WI38 (cell line): Measurements from ENCODE around the gene VWA5B1.

Experiments used
- H3K4me3 ChIP-seq: 2 replicates; pipeline ENCODE4 v1.5.1; 2011; ENCODE audit warnings: low read depth, mild to moderate bottlenecking, control low read depth, low read length
- TF ChIP-seq, protein P1 (sequence below): IDR thresholded peaks from 2 replicates; pipeline ENCODE4 v1.5.1; 2012; ENCODE audit warnings: low read depth, mild to moderate bottlenecking, control low read depth, low read length

VWA5B1 gene

DNA sequence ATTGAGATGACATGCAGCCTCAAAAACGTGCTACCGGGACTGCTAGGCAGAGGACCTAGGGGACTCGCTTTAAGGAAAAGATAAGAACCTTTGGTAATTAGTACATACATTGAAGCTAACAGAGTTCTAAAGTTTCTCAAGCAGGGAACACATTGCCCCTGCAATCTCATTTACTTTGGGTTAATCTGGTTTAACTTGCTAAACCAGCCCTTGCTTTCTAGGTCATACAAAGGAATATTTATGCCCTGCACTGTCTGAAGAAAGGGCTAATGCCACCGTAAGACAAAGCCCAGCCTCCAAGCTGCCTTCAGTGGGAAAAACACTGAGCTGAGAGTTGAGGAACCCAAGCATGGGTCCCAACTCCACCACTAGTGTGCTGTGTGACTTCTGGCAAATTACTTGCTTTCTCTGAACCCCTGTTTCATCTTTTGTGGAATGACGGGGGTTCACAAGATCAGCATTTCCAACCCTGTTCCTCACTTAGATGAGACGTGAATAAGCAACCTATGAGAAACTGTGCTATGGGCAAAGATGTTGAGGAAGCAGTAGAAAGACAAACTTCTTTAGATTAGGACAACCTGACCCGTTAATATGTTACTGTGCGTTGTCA, 66.3 kb downstream of the VWA5B1 start:
- TF ChIP-seq, protein P1, sequence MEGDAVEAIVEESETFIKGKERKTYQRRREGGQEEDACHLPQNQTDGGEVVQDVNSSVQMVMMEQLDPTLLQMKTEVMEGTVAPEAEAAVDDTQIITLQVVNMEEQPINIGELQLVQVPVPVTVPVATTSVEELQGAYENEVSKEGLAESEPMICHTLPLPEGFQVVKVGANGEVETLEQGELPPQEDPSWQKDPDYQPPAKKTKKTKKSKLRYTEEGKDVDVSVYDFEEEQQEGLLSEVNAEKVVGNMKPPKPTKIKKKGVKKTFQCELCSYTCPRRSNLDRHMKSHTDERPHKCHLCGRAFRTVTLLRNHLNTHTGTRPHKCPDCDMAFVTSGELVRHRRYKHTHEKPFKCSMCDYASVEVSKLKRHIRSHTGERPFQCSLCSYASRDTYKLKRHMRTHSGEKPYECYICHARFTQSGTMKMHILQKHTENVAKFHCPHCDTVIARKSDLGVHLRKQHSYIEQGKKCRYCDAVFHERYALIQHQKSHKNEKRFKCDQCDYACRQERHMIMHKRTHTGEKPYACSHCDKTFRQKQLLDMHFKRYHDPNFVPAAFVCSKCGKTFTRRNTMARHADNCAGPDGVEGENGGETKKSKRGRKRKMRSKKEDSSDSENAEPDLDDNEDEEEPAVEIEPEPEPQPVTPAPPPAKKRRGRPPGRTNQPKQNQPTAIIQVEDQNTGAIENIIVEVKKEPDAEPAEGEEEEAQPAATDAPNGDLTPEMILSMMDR = no peak
- H3K4me3 ChIP-seq = no peak overlapping the region

DNA sequence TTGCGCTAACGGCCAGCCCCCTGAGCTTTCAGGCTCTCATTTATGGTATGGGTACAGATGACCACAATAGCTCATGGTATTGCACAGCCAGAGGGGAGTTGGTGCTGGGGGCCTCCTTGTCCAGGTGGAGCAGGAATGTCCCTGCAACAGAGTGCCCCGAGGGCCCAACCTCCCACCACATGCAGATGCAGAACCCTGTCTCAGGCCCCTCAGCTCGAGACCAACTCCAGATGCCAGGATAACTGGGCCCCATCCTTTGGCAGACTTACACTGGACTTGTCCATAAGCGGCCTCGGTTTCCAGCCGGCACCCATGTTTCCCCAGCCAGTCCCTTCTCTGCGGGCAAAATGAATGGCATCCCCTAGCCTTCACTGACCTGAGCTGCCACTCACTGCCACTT, 67.1 kb downstream of the VWA5B1 start:
- TF ChIP-seq, protein P1 = no peak
- H3K4me3 ChIP-seq = no peak overlapping the region

DNA sequence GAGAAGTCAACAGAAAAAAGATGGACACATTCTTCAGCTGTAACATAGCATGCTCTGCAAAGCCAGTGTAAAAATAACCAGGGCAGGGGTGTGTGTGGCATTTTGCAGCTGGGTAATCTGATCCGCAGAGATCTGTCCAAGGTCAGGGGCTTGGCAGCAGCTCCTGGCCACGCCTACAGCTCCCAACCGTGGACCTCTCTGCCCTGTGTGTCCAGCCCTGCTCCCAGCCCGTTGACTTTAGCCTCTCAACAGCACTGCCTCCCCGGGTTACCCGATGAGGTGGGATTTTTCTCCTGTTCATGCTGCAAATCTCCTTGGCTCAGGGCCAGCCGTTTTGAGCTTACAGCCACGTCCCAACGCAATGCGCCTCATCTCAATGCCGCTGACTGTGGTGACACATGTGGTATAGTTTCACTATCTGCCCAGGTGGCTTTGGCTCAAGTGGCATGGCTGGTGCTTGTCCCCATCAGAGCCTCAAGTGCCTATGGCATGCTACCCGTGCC, 68.1 kb downstream of the VWA5B1 start:
- TF ChIP-seq, protein P1 = no peak

DNA sequence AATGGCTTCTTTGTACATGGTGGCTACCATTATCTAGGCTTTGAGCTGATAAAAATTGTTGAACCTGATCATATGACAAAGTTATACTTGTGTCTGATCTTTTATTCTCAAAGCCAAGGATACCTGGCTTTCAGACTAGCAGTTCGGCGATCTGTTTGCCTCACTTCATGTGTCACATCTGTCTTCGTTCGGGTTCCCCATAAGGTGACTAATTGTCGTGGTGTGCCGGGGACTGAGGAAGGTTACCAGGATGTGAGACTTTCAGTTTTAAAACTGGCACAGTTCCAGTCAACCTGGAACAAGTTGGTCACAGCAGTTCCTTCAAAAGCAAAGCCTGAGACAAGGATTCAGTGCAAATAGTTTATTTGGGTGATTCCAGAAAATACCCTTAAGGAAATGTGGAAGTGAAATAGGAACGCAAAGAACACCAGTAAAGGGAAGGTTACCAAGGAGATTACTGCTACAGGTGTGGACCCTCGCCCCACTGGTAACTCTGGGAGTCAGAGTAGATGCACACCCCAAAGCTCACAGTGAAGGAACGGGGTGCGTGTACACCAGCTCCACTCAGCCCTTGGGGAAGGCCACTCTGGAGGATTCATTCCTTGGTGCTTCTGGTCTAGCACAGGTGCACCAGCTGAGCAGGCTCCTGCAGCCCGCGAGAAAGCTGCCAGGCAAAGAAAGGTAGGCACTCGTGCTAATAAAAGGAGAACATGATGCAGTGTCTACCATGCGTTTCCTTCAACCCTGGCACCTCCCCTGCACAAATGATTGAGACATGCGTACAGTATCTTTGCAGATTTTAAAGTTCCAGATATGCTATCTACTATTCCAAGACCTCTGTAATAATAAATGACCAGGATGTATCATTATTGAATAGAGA, 69.0 kb downstream of the VWA5B1 start:
- TF ChIP-seq, protein P1 = no peak
- no peak overlapping the region for H3K4me3 ChIP-seq

More for the DNA sequence above, 68.1 kb downstream of the VWA5B1 start:
- H3K4me3 ChIP-seq = no peak overlapping the region

DNA sequence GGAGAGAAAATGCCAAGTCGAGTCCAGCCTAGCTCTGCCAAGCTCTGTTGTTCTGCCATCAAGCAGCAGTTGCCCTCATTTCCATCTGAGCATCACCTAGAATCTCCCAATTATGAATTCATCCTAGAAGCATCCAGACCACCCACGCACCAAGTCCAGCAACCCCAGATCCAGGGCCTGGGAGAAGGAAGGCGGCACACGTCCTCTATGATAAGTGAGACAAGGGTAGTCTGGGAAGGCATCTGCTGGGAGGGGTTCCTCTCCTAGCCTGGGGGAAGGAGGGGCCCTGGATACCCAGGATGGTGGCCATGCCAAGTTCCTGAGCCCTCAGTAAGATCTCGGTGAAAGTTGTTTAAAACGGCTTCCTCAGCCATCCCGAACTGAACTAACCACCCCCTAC, 70.7 kb downstream of the VWA5B1 start:
- no peak overlapping the region for H3K4me3 ChIP-seq
- TF ChIP-seq, protein P1 = no peak

DNA sequence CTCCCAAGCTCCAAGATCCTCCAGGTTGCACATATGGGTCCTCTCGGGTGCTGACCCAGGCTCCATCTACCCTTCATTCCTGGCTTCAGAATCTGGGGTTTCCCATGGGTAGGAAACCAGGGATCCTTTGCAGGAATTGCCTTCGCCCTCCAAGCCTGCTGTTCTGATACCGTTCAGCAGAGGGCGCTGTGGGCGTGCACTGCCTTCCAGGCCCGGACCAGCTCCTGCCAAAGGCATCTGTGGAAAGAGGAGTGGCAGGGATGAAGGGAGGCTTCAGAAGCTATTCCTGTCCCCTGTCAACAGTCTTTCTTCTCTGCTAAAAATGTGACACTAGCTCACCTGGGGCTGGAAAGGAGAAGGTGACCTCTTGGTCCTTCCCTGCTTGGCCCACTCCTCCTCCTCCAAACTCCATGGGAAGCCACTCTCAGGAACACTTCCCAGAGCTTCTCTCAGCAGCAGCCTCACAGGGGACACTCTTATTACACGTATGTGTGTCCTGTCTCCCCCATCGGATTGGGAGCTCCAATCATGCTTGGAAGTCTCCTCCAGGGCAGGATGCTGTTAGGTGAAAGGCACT, 71.2 kb downstream of the VWA5B1 start:
- no peak overlapping the region for H3K4me3 ChIP-seq
- TF ChIP-seq, protein P1 = peak; percentile 92

DNA sequence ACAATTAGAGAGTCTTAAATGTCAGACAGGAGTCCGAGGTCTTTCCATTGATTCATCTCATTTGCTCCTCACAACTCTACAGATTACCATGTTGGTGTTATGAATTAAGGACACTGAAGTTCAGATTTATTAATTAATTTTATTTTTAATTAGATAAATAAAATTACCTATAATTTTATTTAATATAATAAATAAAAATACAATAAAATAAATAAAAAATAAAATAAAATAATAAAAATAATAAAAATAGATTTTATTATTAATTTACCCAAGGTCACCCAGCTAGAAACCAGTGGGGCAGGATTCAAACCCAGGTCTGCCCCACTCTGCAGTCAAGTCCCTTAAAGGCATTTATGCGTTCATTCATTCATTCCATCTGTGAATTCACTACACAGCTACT, 72.2 kb downstream of the VWA5B1 start:
- no peak overlapping the region for H3K4me3 ChIP-seq
- TF ChIP-seq, protein P1 = no peak
